Adipose tissue (tissue), 3 donors: ENCODE data around the gene PDGFC. TPM values are rescaled to one million over a fixed set of nuclear protein-coding genes. Genes with fewer than 3 reads are reported as not detected.

Source experiments
- H3K27ac ChIP-seq: one replicate; pipeline ENCODE4 v1.5.1; 2013; ENCODE audit warnings: low read depth, low read length
- WGBS, 3 donors: extraction: QIAGEN DNeasy Blood & Tissue Kit; methylation state at CpG; one replicate each; pipeline ENCODE4 v1.1.7; 2013; 5-methylcytosine and 5-hydroxymethylcytosine counted together
- polyA plus RNA-seq, 3 donors: library from polyadenylated mRNA; stranded (reverse); fragments of 200-250 nt; gene quantifications; one replicate each; pipeline ENCODE4 v1.2.3, GENCODE V29; 2013
- donor health status: healthy with polysubstance abuse.
- donor health status: Bipolar disorder and iron deficiency.
- donor health status: healthy.

PDGFC gene
- polyA plus RNA-seq, 3 donors, result 4.4 to 17.2 (median 6.5) TPM

DNA sequence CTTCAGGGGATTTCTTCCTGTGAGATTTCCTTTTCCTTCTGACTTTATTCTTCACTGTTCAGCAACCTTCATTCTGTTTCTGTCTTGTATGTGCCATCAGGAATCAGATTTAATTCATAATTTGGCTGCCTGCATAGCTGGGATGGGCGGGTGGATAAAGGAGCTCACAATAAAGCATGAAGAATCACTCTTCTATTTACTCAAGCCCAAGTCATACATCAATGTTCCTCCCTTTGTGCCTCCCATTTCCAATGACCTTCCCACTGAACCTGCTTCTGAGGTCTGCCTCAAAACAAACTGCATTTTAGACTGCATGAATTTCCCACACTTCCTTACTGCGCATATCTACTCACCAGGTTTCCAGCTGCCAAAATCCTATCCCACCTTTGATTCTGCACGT lies 14.0 kb downstream of the PDGFC start:
- no peak overlapping the region for H3K27ac ChIP-seq
- 78 to 81% (median 80%) methylated on average over 3 of the region's 3 CpGs for WGBS, 3 donors

DNA sequence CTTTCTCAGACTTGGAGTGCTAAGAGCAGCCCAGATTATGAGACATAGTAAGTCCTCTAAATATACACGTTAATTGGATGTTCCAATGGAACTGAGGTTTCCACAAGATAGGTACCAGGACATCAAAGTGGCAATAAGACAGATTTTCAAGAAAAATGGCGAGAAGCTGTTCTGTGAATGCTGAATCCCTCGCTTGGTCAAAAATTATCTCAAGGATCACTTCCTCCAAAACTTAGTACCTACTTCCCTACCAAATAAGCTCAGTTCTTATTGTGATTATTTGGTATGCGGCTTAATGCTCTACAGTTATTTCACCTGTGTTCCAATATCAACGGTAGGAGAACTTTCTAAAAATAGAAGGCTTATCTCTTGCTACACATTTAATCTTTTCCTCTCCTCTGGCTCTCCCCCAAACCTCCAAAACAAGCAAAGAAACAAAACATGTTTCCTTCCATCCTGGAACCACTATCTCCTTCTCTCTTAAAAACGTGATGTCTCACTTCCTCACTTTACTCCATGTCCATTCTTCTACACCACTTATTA lies 14.7 kb downstream of the PDGFC start:
- no peak overlapping the region for H3K27ac ChIP-seq
- 47 to 64% (median 57%) methylated on average over 6 of the region's 6 CpGs for WGBS, 3 donors

DNA sequence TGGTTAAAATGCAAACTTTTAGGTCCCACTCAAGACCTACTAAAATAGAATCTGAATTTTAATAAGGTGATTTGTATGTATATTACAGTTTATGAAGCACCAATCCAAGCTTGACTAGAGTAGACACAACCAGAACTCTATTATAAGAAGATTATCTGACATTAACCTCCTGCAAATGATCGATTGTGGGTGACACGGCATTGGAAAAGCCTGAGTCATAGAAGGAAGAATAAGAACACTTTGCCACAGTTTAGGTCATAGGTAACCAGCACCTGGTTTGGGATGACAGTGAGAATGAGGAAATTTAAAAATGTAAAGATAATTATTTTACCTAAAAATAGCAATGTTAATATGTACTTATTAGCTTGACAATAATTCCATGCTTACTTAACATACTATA lies 15.2 kb downstream of the PDGFC start:
- WGBS, 3 donors, result 67 to 92% (median 86%) methylated on average over 2 of the region's 2 CpGs
- no peak overlapping the region for H3K27ac ChIP-seq

DNA sequence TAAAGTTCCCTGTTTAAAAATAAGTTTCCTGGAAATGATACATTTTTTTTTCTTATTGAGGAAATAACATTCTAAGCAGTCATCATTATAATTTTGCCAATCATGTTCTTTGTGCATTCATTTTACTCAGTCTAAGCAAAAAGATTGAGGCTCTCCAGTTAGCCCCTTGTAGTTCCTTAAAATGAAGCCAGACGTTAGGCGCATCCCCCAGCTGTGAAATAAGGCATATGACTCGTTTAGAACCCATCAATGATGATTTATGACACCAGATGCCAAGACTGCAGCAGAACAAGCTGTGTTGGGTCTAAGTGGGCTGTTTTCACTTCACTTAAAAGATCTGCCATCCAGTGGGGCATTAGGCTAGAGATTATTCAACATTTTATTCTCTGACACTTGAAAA lies 17.0 kb downstream of the PDGFC start:
- 36 to 77% (median 55%) methylated on average over 3 of the region's 3 CpGs for WGBS, 3 donors
- H3K27ac ChIP-seq, result no peak overlapping the region

DNA sequence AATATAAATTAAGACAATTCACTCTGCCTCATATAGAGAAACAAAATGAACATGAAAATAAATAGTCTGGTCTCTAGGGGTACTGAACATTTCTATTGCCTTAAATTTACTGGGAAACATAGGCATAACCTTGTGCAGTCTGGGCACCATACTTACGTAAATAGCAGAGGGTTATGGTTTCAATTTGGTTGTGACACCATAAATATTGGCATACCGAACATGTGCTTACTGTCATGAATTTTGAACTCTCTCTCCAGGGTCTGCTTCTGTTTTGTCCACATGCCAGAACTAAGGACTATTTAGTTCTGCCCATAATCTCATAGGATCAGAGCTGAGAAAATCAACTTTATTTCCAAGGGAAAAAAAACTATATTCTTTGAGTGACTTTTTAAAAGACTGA lies 17.6 kb downstream of the PDGFC start:
- H3K27ac ChIP-seq, result no peak overlapping the region
- 58 to 92% (median 67%) methylated on average over 2 of the region's 2 CpGs for WGBS, 3 donors

DNA sequence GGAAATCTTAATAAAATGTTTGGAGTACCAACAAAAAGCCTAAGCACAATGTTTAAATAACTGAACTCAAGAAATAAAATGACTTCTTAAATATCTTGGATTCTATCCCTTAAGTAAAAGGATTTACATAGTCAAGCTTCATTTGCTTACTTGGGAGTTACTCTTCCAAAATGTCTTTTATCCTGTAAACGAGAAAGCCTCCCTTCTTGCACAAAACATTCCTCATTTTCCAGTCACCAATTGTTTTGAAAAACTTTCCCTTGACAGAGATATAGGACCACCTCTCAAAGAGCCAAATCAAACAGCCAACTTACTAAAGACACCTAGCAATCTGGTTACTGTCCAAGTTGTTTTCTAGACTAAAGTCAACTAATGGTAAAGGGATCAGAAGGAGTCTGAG lies 18.6 kb downstream of the PDGFC start:
- 58 to 72% (median 65%) methylated on average over 1 of the region's 1 CpG for WGBS, 3 donors
- no peak overlapping the region for H3K27ac ChIP-seq

DNA sequence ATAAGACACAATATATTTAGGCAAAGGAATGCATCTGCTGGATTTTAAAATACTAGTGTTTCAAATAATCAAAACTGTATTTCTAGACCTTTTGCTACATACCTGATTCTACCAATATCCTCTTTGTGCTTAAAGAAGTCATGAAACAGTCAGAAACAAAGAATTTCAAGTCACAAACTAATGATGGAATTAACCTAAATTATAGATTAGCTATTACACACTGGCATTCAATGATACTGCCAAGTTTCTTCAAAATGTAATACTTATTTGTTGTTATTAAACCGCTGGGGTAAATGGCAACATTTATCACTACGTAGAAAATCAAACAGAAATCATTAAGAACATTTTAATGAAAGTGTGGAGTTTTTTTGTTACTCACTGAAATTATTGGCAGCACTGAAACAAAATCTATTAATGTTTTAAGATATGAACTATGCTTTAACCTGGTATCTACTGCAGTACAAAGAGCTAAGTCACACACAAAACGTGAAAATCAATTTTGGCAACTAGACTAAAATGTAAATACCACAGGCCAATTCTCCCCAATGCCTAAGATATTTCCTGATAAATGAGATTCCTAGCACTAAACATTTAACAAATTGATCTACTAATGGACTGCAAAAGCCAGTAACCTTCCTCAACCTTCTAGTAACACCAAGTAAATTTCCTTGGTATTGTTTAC lies 19.4 kb downstream of the PDGFC start:
- WGBS, 3 donors, result 31 to 88% (median 86%) methylated on average over 3 of the region's 3 CpGs
- H3K27ac ChIP-seq, result no peak overlapping the region

DNA sequence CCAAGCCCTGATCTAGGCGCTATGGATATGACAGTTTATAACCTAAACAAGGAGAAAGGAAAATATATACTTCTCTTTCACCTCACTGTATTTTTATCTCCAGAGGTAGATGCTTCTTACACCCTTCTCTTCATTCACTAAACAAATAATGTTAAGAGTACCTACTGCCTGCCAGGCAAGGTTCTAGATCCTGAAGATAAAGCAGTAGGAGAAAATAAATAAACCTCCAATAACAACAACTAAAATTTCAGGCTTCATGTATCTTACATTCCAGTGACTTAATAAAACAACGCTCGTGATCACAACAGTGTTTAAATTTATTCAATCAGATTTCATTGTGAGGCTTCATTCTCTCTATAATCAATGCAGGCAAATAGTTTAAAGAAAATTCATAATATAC lies 20.7 kb downstream of the PDGFC start:
- WGBS, 3 donors, result 88 to 94% (median 90%) methylated on average over 3 of the region's 3 CpGs
- no peak overlapping the region for H3K27ac ChIP-seq

DNA sequence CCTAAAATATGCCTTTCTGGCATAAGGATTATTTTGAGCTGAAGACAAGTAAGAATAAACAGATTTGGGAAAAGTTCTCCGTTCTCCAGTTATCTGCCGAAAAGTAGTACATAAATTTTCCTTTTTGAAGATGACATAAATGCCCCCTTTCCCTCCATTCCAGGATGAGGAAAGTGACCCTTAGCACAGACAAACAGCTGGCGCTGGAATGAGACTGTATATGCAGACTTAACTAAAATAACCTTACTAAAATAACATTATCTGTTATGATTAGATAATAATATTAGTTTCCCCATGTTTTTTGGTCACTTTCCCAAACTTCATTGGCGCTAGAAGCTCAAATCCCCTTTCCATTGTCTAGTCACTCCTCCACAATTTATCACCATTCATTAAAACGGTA lies 21.5 kb downstream of the PDGFC start:
- H3K27ac ChIP-seq, result no peak overlapping the region
- 62 to 85% (median 84%) methylated on average over 5 of the region's 5 CpGs for WGBS, 3 donors

DNA sequence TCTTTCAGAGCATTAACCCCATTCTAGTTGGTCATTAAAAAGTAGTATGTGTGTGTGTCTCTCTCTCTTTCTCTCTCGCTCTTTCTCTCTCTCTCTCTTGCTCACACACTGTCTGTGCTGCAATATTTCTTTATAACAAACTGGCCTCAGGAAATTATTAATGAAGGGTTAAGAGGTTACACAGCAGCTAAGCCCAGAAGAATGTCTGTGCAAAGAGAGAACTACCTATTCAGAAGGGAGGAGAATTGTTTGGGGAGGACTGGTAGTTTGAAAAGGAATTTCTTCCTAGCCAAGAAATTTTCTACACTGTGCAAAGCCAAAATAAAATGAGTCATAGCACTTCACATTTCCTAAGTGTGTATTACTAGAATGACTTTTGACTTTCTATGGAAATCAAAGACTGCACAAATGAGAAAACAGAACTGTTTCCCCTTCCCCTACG lies 22.2 kb downstream of the PDGFC start:
- WGBS, 3 donors, result 20 to 65% (median 32%) methylated on average over 2 of the region's 2 CpGs
- H3K27ac ChIP-seq, result no peak overlapping the region

DNA sequence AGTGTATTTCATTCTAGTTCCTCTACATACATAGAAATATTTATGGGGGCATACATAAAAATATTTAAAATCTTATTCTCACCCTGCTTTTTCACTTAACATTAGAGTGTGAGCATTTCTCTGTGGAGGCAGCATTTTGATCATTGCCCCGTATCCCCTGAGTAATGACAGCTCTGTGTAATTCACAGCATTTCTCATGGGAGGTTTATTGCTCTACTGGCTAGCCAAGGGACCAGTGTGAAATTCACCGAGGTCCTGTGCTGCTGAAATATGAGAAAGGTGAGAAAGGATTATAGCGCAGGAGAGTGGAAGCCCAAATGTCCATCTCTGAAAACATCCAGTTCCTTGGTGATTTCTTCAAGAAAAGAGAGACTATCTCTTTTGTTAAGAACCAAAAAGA lies 22.9 kb downstream of the PDGFC start:
- H3K27ac ChIP-seq, result no peak overlapping the region
- WGBS, 3 donors, result 64 to 79% (median 75%) methylated on average over 3 of the region's 3 CpGs

DNA sequence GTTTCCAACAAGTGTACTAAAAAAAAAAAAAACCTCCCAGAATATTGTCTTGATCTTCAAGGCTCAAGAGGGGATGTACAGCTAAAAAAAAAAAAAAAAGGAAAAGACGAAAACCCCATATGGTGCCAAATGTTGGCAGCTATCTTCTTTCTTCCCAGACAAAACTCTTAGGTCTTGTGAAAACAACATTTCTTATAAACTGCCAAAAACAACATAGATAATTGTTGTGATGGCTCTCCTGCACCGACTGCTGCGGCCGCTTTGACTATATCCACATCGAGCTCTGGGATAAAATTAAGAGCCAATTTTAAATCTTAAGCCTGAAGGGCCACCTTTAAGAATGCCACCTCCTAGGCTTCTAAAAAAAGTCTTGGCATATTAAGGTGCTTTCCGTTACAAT lies 23.5 kb downstream of the PDGFC start:
- H3K27ac ChIP-seq, result no peak overlapping the region
- 83 to 93% (median 87%) methylated on average over 6 of the region's 6 CpGs for WGBS, 3 donors

DNA sequence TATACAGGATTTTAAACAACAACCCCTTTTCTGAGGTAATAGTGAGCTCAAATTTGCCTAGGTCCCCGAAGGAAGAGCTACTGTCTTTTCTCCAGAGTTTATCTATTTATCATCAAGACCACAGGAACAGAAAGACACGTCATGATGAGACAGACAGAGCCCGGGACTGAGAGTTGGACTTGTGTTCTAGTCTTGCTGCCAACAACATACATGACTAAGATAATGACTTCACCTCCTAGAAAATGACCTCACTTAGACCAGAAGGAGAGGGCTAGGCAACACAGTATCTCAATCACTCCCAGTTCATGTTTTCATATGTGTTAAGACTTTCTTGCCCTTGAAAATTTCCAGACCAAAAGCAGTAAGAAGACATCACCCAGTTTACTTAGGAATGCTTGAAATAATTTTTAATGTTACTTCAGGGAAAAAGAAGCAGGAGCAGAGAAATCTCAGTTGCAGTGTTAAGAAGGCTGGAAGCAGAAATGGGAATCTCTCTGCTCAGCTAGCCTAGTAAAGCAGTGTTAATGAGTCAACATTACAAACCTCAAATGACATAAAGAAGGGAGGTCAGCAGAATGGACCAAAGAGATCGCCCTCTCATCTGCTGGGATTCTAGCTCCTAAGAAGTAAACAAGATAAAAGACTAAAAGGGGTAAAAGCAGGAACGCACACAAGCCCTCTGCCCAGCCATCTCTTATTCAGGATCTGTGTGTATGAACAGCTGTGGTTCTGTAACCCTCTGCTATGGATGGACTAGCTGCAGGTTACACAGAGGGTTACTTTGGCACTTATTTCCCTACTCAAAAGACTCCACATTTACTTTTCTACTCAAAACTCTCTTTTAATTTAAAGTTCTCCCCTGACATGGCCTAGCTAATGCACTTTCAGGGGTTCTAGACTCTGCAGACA lies 24.8 kb downstream of the PDGFC start:
- H3K27ac ChIP-seq, result no peak overlapping the region
- 42 to 68% (median 50%) methylated on average over 5 of the region's 5 CpGs for WGBS, 3 donors

DNA sequence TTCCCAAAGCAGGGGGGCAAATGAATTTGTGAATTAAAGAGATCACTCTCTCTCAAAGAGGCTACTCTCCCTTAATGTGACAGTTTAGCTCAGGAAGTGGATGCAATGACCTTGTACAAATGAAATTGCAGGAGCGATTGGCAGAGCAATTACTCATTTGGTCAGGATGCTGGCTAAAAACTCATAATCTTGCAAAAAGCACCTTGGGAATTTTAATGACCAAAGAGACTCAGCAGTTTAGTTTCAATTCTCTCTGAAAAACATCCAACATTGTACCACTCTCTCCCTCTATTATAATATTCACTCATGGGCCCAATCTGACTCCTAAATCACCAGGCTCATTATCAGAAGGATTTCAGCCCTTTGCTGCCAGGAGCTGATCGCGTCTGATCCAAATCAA lies 26.1 kb downstream of the PDGFC start:
- 37 to 42% (median 38%) methylated on average over 3 of the region's 3 CpGs for WGBS, 3 donors
- H3K27ac ChIP-seq, result no peak overlapping the region

DNA sequence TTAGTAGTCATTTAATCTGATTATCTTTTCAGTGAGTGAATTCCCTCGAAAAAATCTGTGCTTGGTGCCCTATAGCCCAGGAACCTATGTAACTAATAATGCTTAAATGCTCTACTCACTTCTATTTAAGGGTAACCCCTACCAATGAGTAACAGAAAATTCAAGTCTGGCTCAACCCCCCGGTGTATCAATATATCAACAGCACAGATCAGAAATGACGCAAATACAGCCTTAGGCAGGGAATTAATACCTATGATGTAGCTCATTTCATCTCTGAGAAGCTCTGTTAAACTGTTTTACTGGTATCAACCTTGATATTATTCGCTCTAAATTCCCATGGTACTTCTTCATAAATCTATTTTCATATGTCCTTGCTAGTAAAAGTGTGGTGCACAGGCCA lies 28.6 kb downstream of the PDGFC start:
- no peak overlapping the region for H3K27ac ChIP-seq
- 89 to 93% (median 91%) methylated on average over 4 of the region's 4 CpGs for WGBS, 3 donors

DNA sequence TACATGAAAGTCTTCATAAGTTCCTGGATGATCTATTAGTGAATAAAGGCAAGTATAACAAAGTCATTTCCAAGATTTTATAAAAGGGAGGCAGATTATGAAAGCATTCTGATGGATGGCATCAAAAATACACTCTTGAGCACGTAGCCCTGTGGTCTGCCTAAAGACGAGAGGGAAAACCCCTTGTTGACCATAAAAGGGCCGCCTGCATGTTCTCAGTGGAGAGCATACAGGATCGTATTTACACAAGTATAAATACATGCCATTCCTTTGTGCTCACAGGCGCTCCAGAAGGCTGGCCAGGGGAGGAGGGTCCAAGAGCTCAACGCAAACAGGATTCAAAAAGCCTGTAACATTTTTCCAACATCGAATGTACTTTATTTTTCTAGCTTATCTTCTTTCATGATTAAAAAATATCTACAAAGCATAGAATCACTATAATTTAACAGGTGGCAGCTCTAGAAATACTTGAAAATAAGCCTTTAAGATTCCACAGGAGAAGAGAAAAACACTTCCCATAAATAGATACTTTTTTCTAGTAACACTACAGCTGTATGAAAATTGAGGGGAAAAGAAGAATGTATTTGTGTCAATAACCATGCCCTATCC lies 29.6 kb downstream of the PDGFC start:
- WGBS, 3 donors, result 11 to 58% (median 38%) methylated on average over 7 of the region's 7 CpGs
- no peak overlapping the region for H3K27ac ChIP-seq

DNA sequence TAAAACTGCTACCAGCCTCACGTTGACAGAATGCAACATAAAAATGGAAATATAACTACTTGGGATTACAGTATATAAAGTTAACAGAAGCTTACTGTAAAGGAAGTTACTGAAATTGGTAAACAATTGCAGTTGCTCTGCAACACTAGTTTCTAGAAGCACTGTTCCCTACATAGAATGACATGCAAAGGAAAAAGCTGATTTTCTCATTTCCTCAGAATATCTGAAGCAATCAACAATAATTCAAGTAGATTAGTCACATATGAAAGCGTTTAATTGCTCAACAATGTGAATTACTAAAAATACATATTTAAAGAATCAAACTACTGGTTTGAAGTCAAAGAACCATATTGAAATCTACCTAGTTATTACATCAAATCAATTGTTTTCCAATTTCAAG lies 31.8 kb downstream of the PDGFC start:
- 38 to 79% (median 47%) methylated on average over 2 of the region's 2 CpGs for WGBS, 3 donors
- H3K27ac ChIP-seq, result no peak overlapping the region

DNA sequence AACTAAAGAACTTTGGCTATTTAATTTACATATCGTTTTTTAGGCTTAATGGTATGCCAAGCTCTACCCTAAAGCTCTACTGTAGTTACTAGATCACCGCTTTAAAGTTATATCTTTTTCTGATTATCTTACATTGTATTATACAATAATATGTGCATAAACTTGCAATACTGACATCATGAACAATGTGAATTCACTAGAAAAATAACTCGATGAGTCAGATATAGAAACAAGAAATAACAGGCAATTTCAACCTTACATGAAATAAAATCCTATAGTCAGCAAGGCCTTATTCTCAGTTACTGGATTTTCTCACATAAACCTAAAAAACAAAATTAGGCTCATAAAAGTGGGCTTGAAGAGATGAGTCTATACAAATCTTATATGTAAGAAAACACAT lies 32.5 kb downstream of the PDGFC start:
- 91 to 92% (median 92%) methylated on average over 3 of the region's 3 CpGs for WGBS, 3 donors
- H3K27ac ChIP-seq, result no peak overlapping the region

DNA sequence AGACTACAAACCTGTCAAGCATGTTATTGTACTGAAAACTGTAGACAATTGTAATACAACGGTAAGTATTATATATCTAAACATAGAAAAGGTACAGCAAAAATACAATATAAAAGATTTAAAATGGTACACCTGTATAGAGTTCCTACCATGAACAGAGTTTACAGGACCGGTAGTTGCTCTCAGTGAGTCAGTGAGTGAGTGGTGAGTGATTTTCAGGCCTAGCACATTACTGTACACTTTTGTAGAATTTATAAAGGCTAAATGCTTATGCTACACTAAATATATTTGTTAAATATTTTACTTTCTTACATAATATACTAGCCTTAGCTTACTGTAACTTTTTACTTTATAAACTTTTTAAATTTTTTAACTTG lies 37.4 kb downstream of the PDGFC start:
- WGBS, 3 donors, result 85 to 94% (median 88%) methylated on average over 2 of the region's 2 CpGs
- H3K27ac ChIP-seq, result no peak overlapping the region
